NCI-H748 (cell line): ENCODE results near the gene DIS3L.

Experiments used
- DNase-seq: peaks from one replicate; lab custom pipeline; 2025; ENCODE audit not compliant: unreplicated experiment; lab: John Stamatoyannopoulos, UW

Gene DIS3L

GRCh38 chr15:66276546-66276945, 16.8 kb upstream of the DIS3L start:
- no peak for DNase-seq

GRCh38 chr15:66278056-66278455, 15.3 kb upstream of the DIS3L start:
- no peak for DNase-seq

GRCh38 chr15:66278671-66279070, 14.7 kb upstream of the DIS3L start:
- DNase-seq, result no peak

- no peak for DNase-seq
Observed at GRCh38 chr15:66284271-66284670, 9.1 kb upstream of the DIS3L start.

- no peak for DNase-seq
Observed at GRCh38 chr15:66285533-66286280, 7.7 kb upstream of the DIS3L start.

- DNase-seq, result peak; percentile 24
Observed at GRCh38 chr15:66287461-66288057, 5.8 kb upstream of the DIS3L start.

GRCh38 chr15:66288093-66288492, 5.3 kb upstream of the DIS3L start:
- DNase-seq, result no peak

- no peak for DNase-seq
Observed at GRCh38 chr15:66288551-66289185, 4.7 kb upstream of the DIS3L start.

GRCh38 chr15:66290007-66290406, 3.4 kb upstream of the DIS3L start:
- peak; percentile 7 for DNase-seq

GRCh38 chr15:66290518-66290917, 2.9 kb upstream of the DIS3L start:
- DNase-seq, result no peak

- DNase-seq, result no peak
Observed at GRCh38 chr15:66291816-66292570, 1.4 kb upstream of the DIS3L start.

- DNase-seq, result peak; percentile 35
Observed at GRCh38 chr15:66292571-66293418, 573 bp upstream of the DIS3L start.

- DNase-seq, result peak; percentile 57
Observed at GRCh38 chr15:66294157-66294931, 976 bp downstream of the DIS3L start.

GRCh38 chr15:66294932-66295235, 1.5 kb downstream of the DIS3L start:
- no peak for DNase-seq

- no peak for DNase-seq
Observed at GRCh38 chr15:66296186-66296585, 2.8 kb downstream of the DIS3L start.

GRCh38 chr15:66298803-66299251, 5.5 kb downstream of the DIS3L start:
- DNase-seq, result no peak

- DNase-seq, result no peak
Observed at GRCh38 chr15:66302489-66303278, 9.3 kb downstream of the DIS3L start.

GRCh38 chr15:66304425-66304824, 11.1 kb downstream of the DIS3L start:
- DNase-seq, result peak; percentile 5

- peak; percentile 74 for DNase-seq
Observed at GRCh38 chr15:66306381-66306780, 13.0 kb downstream of the DIS3L start.
